SU-DHL-6 (cell line): Measurements from ENCODE around the gene POLN.

ENCODE experiments used
- EZH2phosphoT487 ChIP-seq: fragments of 200-600 bp; sonication (generic), shearing (Covaris generic); conservative IDR thresholded peaks from 2 replicates; pipeline ENCODE4 v1.6.1; 2018; ENCODE audit warnings: mild to moderate bottlenecking, antibody characterized with exemption, low read length, moderate library complexity, mixed read lengths
- TF ChIP-seq, protein P1 (sequence below): fragments of 200-600 bp; sonication (generic); IDR thresholded peaks from one replicate; pipeline ENCODE4 v1.5.1; 2017; ENCODE audit warnings: antibody characterized with exemption, mild to moderate bottlenecking, low read length, moderate library complexity; ENCODE audit not compliant: insufficient read depth, poor library complexity, severe bottlenecking

DNA sequence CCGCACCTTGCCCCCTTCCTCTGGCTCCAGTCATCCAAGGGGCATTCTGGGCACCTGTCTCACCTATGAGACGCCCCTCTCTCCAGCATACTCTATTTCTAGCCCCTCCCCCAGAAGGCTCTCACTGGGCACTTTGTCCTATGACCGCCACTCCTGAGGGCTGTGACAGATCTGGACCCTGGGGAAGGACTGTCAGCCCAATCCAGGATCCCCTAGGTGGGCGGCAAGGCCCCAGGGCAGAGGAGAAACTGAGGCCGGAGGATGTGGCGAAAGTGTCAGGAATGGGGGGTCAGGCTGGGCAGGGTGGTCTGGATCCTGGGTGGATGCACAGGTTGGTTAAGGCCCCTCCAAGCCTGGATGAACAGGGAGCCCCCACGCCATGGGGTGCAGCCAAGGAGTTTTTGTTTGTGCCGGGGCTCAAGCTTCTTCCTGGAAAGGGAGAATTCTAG is 198.9 kb downstream of the POLN start:
- TF ChIP-seq, protein P1, sequence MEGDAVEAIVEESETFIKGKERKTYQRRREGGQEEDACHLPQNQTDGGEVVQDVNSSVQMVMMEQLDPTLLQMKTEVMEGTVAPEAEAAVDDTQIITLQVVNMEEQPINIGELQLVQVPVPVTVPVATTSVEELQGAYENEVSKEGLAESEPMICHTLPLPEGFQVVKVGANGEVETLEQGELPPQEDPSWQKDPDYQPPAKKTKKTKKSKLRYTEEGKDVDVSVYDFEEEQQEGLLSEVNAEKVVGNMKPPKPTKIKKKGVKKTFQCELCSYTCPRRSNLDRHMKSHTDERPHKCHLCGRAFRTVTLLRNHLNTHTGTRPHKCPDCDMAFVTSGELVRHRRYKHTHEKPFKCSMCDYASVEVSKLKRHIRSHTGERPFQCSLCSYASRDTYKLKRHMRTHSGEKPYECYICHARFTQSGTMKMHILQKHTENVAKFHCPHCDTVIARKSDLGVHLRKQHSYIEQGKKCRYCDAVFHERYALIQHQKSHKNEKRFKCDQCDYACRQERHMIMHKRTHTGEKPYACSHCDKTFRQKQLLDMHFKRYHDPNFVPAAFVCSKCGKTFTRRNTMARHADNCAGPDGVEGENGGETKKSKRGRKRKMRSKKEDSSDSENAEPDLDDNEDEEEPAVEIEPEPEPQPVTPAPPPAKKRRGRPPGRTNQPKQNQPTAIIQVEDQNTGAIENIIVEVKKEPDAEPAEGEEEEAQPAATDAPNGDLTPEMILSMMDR: no peak
- TF ChIP-seq EZH2phosphoT487: no peak
